ENCODE measurements around the gene CDKN2AIPNL. TPM values are rescaled to one million over a fixed set of nuclear protein-coding genes. Genes with fewer than 3 reads are reported as not detected.

The CDKN2AIPNL gene
- total RNA-seq, 1 experiment from 2014 or later, result 60.5 TPM

- Histone ChIP-seq H3K9me3 (ENCODE audit: low read depth, low read length, poor library complexity, severe bottlenecking) (peaks cover 6% of the 10 kb centered on the region), H3K4me1 (ENCODE audit: insufficient read depth, low read length, poor library complexity, severe bottlenecking) (no peaks in the 10 kb centered on the region), H3K4me3 (ENCODE audit: low read depth, low read length, poor library complexity, severe bottlenecking) (no peak overlapping the region), H3K36me3 (ENCODE audit: insufficient read depth, low read length, poor library complexity, severe bottlenecking) (no peaks in the 10 kb centered on the region), H3K27me3 (replicated peaks; ENCODE audit: insufficient read depth, low read depth, low read length, poor library complexity) (no peaks in the 10 kb centered on the region), H3K27ac (ENCODE audit: low read depth, low read length, poor library complexity, severe bottlenecking) (no peak overlapping the region)
- TF ChIP-seq EZH2 (IDR thresholded peaks at IDR 0.05; ENCODE audit: borderline replicate concordance, low read depth, low read length, poor library complexity, severe bottlenecking) (no peak), CTCF (conservative IDR thresholded peaks at IDR 0.05; ENCODE audit: low read depth, low read length) (no peak)
- intact Hi-C loops (cut with micrococcal nuclease; ENCODE audit: unreplicated experiment), result no loop called here
- ChIA-PET CTCF (no interaction called here), POLR2A (ENCODE audit: low non-redundant PET) (no interaction called here)
- no peak for DNase-seq (ENCODE audit: low spot score)
- BruUV-seq (replicated peaks), result no TSS peak
Observed at GRCh38 chr5:134417707-134418106, 6.0 kb upstream of the CDKN2AIPNL start.

GRCh38 chr5:134413046-134413445 is 1.4 kb upstream of the CDKN2AIPNL start:
- no peak overlapping the region for H3K27ac ChIP-seq (ENCODE audit: low read depth, low read length, poor library complexity, severe bottlenecking)
- no peak for DNase-seq (ENCODE audit: low spot score)
- ChIA-PET POLR2A (ENCODE audit: low non-redundant PET) (no interaction called here), CTCF (interaction anchor here (0.9 kb wide), 1 partner anchor 374 kb away, joined by 3 read pairs; no protein-coding TSS in a partner anchor)
- H3K4me3 ChIP-seq (ENCODE audit: low read depth, low read length, poor library complexity, severe bottlenecking), result no peak overlapping the region
- no peaks in the 10 kb centered on the region for H3K36me3 ChIP-seq (ENCODE audit: insufficient read depth, low read length, poor library complexity, severe bottlenecking)
- no peak for TF ChIP-seq CTCF (conservative IDR thresholded peaks at IDR 0.05; ENCODE audit: low read depth, low read length)
- no peak for TF ChIP-seq EZH2 (IDR thresholded peaks at IDR 0.05; ENCODE audit: borderline replicate concordance, low read depth, low read length, poor library complexity, severe bottlenecking)
- no peaks in the 10 kb centered on the region for H3K27me3 ChIP-seq (replicated peaks; ENCODE audit: insufficient read depth, low read depth, low read length, poor library complexity)
- no TSS peak for BruUV-seq (replicated peaks)
- intact Hi-C loops (cut with micrococcal nuclease; ENCODE audit: unreplicated experiment), result loop anchor here (5.0 kb wide), 4 partner anchors 54 to 164 kb away; no protein-coding TSS in a partner anchor
- H3K9me3 ChIP-seq (ENCODE audit: low read depth, low read length, poor library complexity, severe bottlenecking), result no peaks in the 10 kb centered on the region
- H3K4me1 ChIP-seq (ENCODE audit: insufficient read depth, low read length, poor library complexity, severe bottlenecking), result peaks cover 7% of the 10 kb centered on the region

GRCh38 chr5:134411228-134411545 is 494 bp downstream of the CDKN2AIPNL start:
- Histone ChIP-seq H3K4me3 (ENCODE audit: low read depth, low read length, poor library complexity, severe bottlenecking) (peak overlapping the region; percentile 76), H3K27me3 (replicated peaks; ENCODE audit: insufficient read depth, low read depth, low read length, poor library complexity) (no peaks in the 10 kb centered on the region), H3K4me1 (ENCODE audit: insufficient read depth, low read length, poor library complexity, severe bottlenecking) (peaks cover 7% of the 10 kb centered on the region), H3K36me3 (ENCODE audit: insufficient read depth, low read length, poor library complexity, severe bottlenecking) (peaks cover 5% of the 10 kb centered on the region), H3K9me3 (ENCODE audit: low read depth, low read length, poor library complexity, severe bottlenecking) (no peaks in the 10 kb centered on the region), H3K27ac (ENCODE audit: low read depth, low read length, poor library complexity, severe bottlenecking) (peak overlapping the region; percentile 76)
- TF ChIP-seq CTCF (conservative IDR thresholded peaks at IDR 0.05; ENCODE audit: low read depth, low read length), result no peak
- TF ChIP-seq EZH2 (IDR thresholded peaks at IDR 0.05; ENCODE audit: borderline replicate concordance, low read depth, low read length, poor library complexity, severe bottlenecking), result no peak
- intact Hi-C loops (cut with micrococcal nuclease; ENCODE audit: unreplicated experiment), result loop anchor here (5.0 kb wide), 4 partner anchors 56 to 166 kb away; no protein-coding TSS in a partner anchor
- no peak for DNase-seq (ENCODE audit: low spot score)
- ChIA-PET CTCF (no interaction called here), POLR2A (ENCODE audit: low non-redundant PET) (no interaction called here)
- BruUV-seq (replicated peaks), result TSS peak; percentile 77

Measured in A673 (cell line).